ENCODE results near the gene TNFSF12.

TNFSF12 gene, protein sequence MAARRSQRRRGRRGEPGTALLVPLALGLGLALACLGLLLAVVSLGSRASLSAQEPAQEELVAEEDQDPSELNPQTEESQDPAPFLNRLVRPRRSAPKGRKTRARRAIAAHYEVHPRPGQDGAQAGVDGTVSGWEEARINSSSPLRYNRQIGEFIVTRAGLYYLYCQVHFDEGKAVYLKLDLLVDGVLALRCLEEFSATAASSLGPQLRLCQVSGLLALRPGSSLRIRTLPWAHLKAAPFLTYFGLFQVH

DNA sequence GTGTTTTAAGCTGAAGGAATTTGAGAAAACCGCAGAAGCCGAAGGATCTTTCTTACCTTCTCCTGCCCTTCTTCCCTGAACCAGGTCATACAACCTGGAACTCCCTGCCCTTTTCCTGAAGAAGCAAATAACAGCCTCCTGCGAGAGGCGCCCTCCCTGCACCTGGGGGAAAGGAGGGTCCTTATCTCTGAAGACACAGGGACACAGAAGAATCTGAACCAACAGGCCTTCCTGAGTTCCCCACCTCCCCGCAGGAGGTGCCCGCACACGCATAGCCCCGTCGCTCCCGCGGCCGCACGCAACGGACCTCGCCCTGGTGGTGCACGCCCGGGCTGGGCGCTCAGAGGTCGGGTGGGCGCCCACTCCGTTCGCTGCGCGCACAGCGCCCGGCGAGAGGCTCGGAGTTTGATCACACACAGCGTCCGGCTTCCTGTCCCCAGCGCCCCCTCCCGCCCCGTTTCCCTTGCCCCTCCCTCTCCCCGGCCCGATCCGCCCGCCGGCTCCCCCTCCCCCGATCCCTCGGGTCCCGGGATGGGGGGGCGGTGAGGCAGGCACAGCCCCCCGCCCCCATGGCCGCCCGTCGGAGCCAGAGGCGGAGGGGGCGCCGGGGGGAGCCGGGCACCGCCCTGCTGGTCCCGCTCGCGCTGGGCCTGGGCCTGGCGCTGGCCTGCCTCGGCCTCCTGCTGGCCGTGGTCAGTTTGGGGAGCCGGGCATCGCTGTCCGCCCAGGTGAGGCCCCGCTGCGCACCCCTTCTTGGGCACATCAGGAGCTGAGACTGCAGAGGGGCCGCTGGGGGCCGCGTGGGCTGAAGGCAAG, at the start of gene TNFSF12:
Gene TNFSF12, plus strand, starts transcription at position 474 of the 816 bp plus-strand sequence. Its CDS starts 96 bp downstream, at position 570.
- peak; percentile 55 for DNase-seq

DNA sequence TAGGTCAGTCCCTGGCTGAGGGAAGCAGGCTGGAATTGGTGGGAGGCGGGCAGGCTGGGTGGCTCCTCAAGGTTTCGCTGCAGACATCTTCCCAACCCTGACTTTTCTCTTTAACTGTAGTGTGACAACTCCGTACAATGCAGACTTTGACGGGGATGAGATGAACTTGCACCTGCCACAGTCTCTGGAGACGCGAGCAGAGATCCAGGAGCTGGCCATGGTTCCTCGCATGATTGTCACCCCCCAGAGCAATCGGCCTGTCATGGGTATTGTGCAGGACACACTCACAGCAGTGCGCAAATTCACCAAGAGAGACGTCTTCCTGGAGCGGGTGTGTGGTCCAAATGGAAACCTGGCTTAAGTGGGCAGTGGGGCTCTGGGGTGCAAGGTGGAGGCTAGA, 49.7 kb upstream of the TNFSF12 start:
- DNase-seq: no peak

DNA sequence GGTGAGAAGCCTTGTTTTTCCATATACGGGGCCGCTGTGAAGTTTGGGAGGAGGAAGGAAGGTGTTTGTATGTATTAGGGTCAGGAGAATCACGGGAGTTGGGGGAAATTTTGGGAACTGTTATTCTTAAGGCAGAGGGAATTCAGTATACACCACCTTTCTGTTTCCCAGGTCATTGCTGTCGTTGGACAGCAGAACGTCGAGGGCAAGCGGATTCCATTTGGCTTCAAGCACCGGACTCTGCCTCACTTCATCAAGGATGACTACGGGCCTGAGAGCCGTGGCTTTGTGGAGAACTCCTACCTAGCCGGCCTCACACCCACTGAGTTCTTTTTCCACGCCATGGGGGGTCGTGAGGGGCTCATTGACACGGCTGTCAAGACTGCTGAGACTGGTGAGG, 47.1 kb upstream of the TNFSF12 start:
- no peak for DNase-seq

DNA sequence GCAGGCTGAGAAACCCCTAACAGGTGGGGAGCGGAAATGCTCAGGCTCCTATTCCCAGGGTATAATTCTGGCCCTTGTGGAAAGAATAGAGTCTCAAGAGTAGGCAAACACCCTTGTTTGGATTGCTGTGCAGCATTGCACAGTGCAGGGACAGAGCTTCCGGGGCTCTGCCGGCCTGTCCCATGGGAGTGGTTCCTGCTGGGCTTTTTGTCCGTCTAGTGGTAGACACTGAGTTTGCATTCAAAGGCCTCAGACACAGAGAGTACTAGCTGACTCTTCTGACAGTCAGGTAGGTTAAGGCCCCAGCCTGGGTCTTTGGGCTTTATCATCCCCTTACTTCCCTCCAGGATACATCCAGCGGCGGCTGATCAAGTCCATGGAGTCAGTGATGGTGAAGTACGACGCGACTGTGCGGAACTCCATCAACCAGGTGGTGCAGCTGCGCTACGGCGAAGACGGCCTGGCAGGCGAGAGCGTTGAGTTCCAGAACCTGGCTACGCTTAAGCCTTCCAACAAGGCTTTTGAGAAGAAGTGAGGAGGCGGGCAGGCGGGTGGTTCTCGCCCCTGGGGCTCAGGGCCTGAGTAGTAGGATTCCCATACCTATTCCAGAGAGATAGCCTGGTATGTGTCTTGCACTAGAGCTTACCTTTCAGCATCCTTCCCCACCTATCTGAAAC, 46.5 kb upstream of the TNFSF12 start:
- DNase-seq: no peak

DNA sequence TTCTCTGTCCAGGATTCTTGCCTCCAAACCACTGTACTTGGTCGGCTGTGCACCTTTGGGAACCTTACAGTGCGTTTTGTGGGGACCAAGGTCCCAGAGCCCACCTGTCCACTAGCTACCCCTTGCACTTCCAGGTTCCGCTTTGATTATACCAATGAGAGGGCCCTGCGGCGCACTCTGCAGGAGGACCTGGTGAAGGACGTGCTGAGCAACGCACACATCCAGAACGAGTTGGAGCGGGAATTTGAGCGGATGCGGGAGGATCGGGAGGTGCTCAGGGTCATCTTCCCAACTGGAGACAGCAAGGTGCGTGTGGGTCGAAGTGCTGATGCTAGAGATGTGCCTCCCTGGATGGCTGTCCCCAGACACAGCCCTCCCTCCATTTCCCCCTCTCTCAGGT, 45.9 kb upstream of the TNFSF12 start:
- DNase-seq: no peak

DNA sequence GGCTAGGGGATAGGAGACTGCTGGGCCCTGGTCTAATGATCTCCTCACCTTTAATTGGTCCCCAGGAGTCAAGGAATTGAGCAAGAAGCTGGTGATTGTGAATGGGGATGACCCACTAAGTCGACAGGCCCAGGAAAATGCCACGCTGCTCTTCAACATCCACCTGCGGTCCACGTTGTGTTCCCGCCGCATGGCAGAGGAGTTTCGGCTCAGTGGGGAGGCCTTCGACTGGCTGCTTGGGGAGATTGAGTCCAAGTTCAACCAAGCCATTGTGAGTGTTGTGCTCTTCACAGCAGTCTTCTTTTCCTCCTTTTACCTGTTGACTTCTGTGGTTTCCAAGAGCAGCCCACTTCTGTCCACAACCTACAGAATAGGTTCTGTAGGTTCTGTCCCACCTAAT, 45.3 kb upstream of the TNFSF12 start:
- no peak for DNase-seq

DNA sequence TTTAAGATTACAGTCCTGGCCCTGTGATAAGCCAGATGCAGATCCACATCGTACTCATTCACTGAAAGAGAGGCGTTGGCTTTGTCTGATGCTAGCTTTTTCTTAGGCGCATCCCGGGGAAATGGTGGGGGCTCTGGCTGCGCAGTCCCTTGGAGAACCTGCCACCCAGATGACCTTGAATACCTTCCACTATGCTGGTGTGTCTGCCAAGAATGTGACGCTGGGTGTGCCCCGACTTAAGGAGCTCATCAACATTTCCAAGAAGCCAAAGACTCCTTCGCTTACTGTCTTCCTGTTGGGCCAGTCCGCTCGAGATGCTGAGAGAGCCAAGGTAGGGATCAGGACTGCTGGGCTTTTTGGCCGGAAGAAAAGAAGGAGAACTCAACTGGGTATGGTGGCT, 40.7 kb upstream of the TNFSF12 start:
- no peak for DNase-seq

DNA sequence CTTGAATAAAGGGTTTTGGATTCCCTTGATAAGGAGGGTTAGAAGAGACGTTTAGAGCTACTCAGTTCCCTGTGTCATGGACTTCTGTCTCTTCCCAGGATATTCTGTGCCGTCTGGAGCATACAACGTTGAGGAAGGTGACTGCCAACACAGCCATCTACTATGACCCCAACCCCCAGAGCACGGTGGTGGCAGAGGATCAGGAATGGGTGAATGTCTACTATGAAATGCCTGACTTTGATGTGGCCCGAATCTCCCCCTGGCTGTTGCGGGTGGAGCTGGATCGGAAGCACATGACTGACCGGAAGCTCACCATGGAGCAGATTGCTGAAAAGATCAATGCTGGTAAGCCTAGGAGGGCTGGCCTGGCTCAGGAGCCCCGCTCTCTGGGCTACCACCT, 40.0 kb upstream of the TNFSF12 start:
- DNase-seq: no peak

DNA sequence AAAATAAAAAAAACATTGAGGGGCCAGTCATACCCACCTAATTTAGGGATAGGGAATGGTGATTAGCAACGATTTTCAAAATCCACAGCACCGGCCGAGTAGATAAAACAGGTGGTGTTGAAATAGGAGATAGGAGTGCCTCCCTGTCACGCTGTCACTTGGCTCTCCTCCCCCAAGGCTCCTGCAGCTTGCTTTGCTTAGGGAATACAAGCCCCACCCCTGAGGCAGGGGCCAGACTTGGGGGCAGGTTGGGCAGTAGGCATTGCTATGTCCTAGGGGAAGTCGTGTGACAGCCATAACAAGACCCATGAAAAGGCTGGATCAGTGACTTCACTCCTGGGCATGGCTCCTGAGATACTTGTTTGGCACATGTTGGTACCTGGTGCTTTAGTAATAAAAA, 38.9 kb upstream of the TNFSF12 start:
- no peak for DNase-seq

DNA sequence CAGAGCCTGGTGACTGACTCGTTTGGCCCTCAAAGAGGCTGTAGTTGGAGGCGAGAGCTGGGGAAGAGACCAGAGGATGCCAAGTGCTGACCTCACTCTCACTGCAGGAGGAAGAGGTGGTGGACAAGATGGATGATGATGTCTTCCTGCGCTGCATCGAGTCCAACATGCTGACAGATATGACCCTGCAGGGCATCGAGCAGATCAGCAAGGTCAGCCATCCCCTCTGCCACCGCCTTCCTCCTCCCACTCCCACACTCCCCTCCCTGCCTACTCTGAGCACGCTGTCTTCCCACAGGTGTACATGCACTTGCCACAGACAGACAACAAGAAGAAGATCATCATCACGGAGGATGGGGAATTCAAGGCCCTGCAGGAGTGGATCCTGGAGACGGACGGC, 37.8 kb upstream of the TNFSF12 start:
- DNase-seq: no peak

DNA sequence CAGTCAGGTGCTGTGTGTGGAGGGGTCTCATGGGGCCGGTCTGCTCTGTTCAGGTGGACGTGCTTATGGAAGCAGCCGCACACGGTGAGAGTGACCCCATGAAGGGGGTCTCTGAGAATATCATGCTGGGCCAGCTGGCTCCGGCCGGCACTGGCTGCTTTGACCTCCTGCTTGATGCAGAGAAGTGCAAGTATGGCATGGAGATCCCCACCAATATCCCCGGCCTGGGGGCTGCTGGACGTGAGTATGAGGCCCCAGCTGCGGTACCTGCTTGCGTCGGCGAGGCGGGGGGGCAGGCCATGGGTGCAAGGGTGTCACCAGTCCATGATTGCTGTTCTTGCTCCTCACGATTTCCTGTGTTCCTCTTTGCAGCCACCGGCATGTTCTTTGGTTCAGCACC, 36.8 kb upstream of the TNFSF12 start:
- no peak for DNase-seq

DNA sequence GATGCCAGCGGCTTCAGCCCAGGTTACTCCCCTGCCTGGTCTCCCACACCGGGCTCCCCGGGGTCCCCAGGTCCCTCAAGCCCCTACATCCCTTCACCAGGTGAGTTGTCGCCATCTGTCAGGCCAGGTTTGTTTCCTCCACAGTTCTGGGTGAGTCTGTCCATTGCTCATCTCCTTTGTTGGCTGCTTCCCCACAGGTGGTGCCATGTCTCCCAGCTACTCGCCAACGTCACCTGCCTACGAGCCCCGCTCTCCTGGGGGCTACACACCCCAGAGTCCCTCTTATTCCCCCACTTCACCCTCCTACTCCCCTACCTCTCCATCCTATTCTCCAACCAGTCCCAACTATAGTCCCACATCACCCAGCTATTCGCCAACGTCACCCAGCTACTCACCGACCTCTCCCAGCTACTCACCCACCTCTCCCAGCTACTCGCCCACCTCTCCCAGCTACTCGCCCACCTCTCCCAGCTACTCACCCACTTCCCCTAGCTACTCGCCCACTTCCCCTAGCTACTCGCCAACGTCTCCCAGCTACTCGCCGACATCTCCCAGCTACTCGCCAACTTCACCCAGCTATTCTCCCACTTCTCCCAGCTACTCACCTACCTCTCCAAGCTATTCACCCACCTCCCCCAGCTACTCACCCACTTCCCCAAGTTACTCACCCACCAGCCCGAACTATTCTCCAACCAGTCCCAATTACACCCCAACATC, 35.9 kb upstream of the TNFSF12 start:
- DNase-seq: no peak

DNA sequence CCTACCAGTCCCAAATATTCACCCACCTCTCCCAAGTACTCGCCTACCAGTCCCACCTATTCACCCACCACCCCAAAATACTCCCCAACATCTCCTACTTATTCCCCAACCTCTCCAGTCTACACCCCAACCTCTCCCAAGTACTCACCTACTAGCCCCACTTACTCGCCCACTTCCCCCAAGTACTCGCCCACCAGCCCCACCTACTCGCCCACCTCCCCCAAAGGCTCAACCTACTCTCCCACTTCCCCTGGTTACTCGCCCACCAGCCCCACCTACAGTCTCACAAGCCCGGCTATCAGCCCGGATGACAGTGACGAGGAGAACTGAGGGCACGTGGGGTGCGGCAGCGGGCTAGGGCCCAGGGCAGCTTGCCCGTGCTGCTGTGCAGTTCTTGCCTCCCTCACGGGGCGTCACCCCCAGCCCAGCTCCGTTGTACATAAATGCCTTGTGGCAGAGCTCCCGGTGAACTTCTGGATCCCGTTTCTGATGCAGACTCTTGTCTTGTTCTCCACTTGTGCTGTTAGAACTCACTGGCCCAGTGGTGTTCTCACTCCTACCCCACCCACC, 34.9 kb upstream of the TNFSF12 start:
- no peak for DNase-seq

DNA sequence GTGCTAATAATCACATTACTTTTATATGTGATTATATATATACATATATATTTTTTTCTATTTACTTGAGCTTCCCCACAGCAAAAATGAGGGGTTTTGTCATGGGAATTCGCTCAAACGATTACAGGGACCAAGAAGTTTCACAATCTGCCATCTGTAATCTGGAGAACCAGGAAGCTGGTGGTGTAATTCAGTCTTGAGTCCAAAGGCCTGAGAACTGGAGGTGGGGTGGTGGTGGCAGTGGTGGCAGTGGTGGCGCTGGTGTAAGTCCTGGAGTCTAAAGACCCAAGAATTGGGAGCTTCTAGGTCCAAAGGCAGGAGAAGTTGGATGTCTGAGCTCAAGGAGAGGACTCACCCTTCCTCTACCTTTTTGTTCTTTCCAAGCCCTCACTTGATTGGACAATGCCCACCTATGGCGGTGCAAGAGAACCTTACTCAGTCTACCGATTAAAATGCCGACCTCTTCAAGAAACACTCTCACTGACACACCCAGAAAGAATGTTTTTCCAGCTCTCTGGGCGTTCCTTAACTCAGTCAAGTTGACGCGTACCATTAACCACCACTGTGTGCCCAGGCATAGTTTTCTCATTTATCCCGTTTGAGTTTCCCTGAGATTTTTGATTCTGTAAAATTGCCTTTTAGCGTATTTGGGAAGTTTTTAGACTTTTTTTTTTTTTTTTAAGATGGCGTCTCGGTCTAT, 32.8 kb upstream of the TNFSF12 start:
- DNase-seq: no peak

DNA sequence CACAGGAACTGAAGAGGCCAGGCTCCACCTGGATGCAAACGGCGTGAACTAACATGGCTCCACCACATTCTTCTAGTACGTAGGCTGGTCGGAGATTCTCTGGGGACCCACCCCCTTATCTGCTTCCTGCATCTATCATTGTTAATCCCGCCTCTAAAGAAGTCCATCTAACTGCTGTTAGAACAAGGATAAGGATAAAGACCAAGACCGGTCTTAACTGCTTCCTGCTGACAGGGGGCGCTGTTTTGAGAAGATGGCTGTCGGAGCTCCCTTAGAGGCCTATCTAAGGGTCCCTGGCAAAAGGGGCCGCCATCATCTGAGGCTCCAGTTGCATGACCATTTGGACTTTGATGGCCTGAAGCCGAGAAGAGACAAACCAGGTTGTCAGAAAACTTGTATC, 25.8 kb upstream of the TNFSF12 start:
- peak; percentile 55 for DNase-seq

DNA sequence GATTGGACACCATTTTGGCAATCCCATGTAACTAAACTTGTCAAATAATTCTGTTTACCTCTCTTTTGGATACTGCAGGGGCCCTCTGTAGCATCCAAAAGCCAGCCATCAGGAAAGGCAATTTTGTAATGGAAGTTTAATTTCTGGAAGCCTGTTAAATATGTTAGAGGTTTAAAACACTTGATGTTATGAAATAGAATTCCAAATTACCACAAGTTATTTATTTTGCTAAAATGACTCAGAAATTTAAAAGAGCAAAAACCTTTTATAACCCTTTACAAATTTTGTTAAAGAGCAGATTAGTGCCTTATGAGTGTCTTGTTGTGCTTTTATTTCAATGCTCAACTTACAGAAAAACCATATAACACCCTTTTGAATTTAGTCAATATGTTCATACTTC, 20.0 kb upstream of the TNFSF12 start:
- DNase-seq: no peak

DNA sequence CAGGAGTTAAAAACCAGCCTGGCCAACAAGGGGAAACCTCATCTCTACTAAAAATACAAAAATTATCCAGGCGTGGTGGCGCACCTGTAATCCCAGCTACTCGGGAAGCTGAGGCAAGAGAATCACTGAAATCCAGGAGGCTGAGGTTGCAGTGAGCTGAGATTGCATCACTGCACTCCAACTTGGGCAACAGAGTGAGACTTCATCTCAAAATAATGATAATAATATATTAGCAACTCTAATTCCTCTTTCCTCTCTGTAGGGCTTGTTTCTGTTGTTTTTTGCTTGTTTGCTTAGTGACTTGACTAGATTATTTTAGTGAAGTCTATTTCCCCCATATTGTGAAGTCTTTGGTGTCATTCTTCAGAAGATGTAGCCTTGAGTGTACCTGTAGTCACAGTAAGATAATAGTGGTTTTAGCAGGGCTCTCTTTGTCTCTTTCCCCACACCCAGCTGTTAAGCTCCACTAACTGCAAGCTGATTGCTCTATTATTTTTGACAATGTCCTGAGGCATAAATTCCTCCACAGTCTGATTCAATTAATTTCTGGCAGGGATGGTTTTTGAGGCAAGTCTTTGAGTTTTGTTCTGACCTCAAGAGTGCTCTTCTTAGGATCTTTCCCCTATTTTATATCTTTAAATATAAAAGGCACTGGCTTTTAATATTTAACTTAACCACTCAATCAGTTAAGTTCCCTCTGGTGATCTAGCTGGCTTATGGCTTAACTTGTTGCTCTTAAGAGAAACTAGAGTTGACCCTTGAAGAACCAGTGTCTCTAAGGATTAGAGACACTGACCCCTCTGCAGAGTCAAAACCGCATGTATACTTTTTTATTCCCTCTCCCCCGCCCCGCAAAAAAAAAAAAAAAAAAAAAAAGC, 18.6 kb upstream of the TNFSF12 start:
- DNase-seq: no peak

DNA sequence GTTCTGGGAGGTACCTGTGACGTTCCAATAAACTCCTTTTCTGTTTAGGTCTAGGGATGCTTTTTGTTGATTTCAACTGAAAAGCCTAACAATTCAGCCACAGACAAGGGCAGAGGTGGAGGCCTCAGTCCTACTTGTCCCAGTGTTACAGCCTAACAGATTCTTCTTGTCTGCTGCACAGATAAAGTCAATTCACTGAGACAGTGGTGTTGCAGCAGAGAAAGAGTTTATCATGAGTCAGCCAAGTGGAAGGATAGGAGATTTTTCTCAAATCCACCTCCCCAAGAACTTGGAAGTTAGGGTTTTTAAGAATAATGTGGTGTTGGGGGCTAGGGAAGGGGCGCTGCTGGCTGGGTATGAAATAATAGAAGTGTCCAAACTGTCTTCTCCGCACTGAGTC, 10.8 kb upstream of the TNFSF12 start:
- DNase-seq: no peak

DNA sequence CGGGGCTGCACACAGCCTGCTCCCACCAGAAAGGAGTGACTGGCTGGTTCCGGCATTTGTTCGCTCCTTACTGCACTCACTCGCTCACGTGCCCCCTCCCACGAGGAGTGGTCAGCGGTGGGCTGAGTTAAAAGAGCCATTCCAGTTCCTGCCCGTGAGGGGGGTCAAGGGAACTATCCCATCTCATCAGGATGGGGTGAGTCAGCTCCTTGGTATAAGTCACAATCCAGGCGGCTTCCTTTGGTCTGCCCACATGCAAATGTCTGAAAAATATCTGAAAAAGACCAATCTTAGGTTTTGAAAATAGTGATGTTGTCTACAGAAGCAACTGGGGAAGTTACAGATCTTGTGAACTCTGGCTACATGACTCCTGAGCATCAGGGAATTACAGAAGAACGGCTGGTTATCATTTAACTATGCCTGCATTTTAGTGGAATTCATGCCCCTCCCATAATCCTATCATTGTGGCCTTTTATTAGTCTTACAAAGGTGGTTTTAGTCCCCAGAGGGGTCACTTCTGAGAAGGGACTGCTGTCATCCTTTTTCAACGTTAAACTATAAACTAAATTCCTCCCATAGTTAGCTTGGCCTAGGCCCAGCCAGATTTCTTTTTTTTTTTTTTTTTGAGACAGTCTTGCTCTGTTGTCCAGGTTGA, 9.8 kb upstream of the TNFSF12 start:
- no peak for DNase-seq

DNA sequence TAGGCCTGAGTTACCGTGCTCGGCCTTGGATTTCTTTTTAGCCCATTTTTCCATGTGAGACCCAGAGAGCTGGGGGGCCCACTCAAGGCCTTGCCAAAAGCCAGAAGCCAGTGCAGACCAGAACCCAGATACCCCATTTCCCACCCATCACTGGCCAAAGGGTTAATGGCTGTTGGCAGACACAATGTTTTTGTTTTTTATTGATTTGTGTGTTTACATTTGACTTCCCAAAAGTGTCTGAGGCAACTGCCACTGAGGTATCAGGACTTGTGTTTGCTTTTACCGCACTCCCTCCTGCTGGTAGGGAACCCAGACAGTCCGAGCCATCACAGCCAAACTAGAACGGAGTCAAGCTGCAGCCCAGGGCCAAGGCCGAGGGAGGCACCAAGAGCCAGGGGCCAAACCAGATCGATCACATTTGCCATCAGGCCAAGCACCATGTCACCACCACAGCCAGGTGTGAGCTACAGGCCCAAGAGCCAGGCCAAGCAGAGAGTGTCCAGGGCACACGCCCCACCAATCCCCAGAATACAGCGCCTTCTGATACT, 7.7 kb upstream of the TNFSF12 start:
- no peak for DNase-seq

All from stimulated activated CD4-positive, alpha-beta T cell treated with anti-CD3 and anti-CD28 coated beads, Interleukin-4, amount 100 ng/mL, for 24 hours (primary cell).